H1 (cell line): ENCODE measurements around the gene SLC38A8. TPM values are rescaled to one million over a fixed set of nuclear protein-coding genes. Genes with fewer than 3 reads are reported as not detected.

Source experiments
- CHD7 ChIP-seq: fragments of 300-600 bp; sonication (generic); IDR thresholded peaks from 2 replicates; pipeline ENCODE4 v1.7.1; 2012; ENCODE audit warnings: low read length, moderate library complexity, mild to moderate bottlenecking, inconsistent platforms; ENCODE audit not compliant: insufficient replicate concordance
- FOSL1 ChIP-seq: IDR thresholded peaks from 2 replicates; pipeline ENCODE4 v1.6.1; 2011; ENCODE audit warnings: mild to moderate bottlenecking, low read depth, low read length, moderate library complexity; ENCODE audit not compliant: insufficient read depth
- HDAC6 ChIP-seq: IDR thresholded peaks from one replicate; pipeline ENCODE4 v1.7.1; 2012; ENCODE audit warnings: low read depth, mild to moderate bottlenecking, inconsistent platforms, low read length, moderate library complexity
- RXRA ChIP-seq: IDR thresholded peaks from 2 replicates; pipeline ENCODE4 v1.6.1; 2011; ENCODE audit warnings: low read depth, mild to moderate bottlenecking, low read length, moderate library complexity; ENCODE audit not compliant: insufficient read depth
- SIRT6 ChIP-seq: IDR thresholded peaks from one replicate; pipeline ENCODE4 v1.7.1; 2012; ENCODE audit warnings: low read length, inconsistent platforms
- SP1 ChIP-seq: IDR thresholded peaks from 2 replicates; pipeline ENCODE4 v1.6.1; 2011; ENCODE audit warnings: low read depth, low read length
- SP4 ChIP-seq: IDR thresholded peaks from 2 replicates; pipeline ENCODE4 v1.6.1; 2012; ENCODE audit warnings: low read length, inconsistent platforms
- ZNF274 ChIP-seq: IDR thresholded peaks from 2 replicates; pipeline ENCODE4 v1.7.0; 2012; ENCODE audit warnings: low read length, borderline replicate concordance; ENCODE audit errors: extremely low read depth
- polyA plus RNA-seq, 7 experiments: library from polyadenylated mRNA; depleted of rRNA in 3 of 7; stranded (reverse) in 5 of 7; unstranded in 2 of 7; fragments of >200 nt in 5 of 7; fragments of 200-250 nt in 2 of 7; gene quantifications; 1 replicate in 5 of 7; 2 replicates in 1 of 7; 4 replicates in 1 of 7; pipeline versions ENCODE4 v1.2.1 to v1.2.3, GENCODE V29; 2011 to 2013; ENCODE audit warnings: missing spikeins in 2 of 7, mixed read lengths in 2 of 7
- total RNA-seq: library from RNA; stranded (reverse); fragmentation: NEBNext Ultra II Directional; extraction: Animal tissue kit (Norgen Biotek cat#: 25700); gene quantifications from 2 replicates; pipeline ENCODE4 v1.2.1, GENCODE V29; 2021

The SLC38A8 gene
- total and polyA plus RNA-seq, 2 of the 8 experiments (the other 6 are each of a cell fraction or from before 2014, with no cell fraction given), result 0.08 TPM; not detected in 1

GRCh38 chr16:83998091-83998490, 44.5 kb downstream of the SLC38A8 start (continued):
- no peak for TF ChIP-seq FOSL1
- TF ChIP-seq CHD7, result no peak
- TF ChIP-seq ZNF274, result no peak
- TF ChIP-seq HDAC6, result no peak
- no peak for TF ChIP-seq SP4
- no peak for TF ChIP-seq RXRA
- TF ChIP-seq SIRT6, result no peak
- no peak for TF ChIP-seq SP1
- TF ChIP-seq, all 59 proteins: peak for 0
